PFSK-1 (cell line): ENCODE data around the gene HERC6.

Experiments
- FOXP2 ChIP-seq: optimal IDR thresholded peaks from 2 replicates; pipeline ENCODE3; 2011; ENCODE audit warnings: borderline replicate concordance, control low read depth, inconsistent platforms; ENCODE audit not compliant: insufficient read depth; ENCODE audit errors: extremely low read length, extremely low read depth
- POLR2AphosphoS5 ChIP-seq: IDR thresholded peaks from 2 replicates; pipeline ENCODE4 v1.6.1; 2012; ENCODE audit warnings: low read depth, mild to moderate bottlenecking, control low read depth, low read length, moderate library complexity
- REST ChIP-seq, 2 experiments: IDR thresholded peaks; 2 replicates each; pipeline versions ENCODE4 v1.6.1 to v1.8.0; 2011 to 2012; ENCODE audit warnings: low read depth in 2 of 2, low read length in 2 of 2, control low read depth in 1 of 2, inconsistent platforms in 1 of 2, mild to moderate bottlenecking in 1 of 2, moderate library complexity in 1 of 2; ENCODE audit not compliant: insufficient read depth in 1 of 2
- SIN3A ChIP-seq: IDR thresholded peaks from 2 replicates; pipeline ENCODE4 v1.6.1; 2012; ENCODE audit warnings: mild to moderate bottlenecking, low read length, moderate library complexity, borderline replicate concordance; ENCODE audit not compliant: insufficient read depth
- TAF1 ChIP-seq: IDR thresholded peaks from 2 replicates; pipeline ENCODE4 v1.6.1; 2012; ENCODE audit warnings: low read length, control low read depth, borderline replicate concordance; ENCODE audit not compliant: insufficient read depth

The HERC6 gene

GRCh38 chr4:88360256-88360655 is 18.4 kb upstream of the HERC6 start:
- TF ChIP-seq POLR2AphosphoS5 = no peak
- TF ChIP-seq REST (IDR thresholded peaks at IDR 0.05; ENCODE audit: insufficient read depth in 1 of 2, low read depth in 2 of 2, low read length in 2 of 2) = no peak
- no peak for TF ChIP-seq SIN3A
- no peak for TF ChIP-seq FOXP2
- no peak for TF ChIP-seq TAF1

- TF ChIP-seq SIN3A (no peak), TAF1 (no peak), REST (IDR thresholded peaks at IDR 0.05; ENCODE audit: insufficient read depth in 1 of 2, low read depth in 2 of 2, low read length in 2 of 2) (no peak), FOXP2 (no peak), POLR2AphosphoS5 (no peak)
Measured at GRCh38 chr4:88360791-88361190, 17.9 kb upstream of the HERC6 start.

- TF ChIP-seq FOXP2 (no peak), REST (IDR thresholded peaks at IDR 0.05; ENCODE audit: insufficient read depth in 1 of 2, low read depth in 2 of 2, low read length in 2 of 2) (no peak), SIN3A (no peak), TAF1 (no peak), POLR2AphosphoS5 (no peak)
Measured at GRCh38 chr4:88366460-88366859, 12.2 kb upstream of the HERC6 start.

- TF ChIP-seq SIN3A (no peak), FOXP2 (no peak), REST (IDR thresholded peaks at IDR 0.05; ENCODE audit: insufficient read depth in 1 of 2, low read depth in 2 of 2, low read length in 2 of 2) (no peak), TAF1 (no peak), POLR2AphosphoS5 (no peak)
Measured at GRCh38 chr4:88367826-88368225, 10.8 kb upstream of the HERC6 start.

- TF ChIP-seq TAF1 (no peak), FOXP2 (no peak), SIN3A (no peak), REST (IDR thresholded peaks at IDR 0.05; ENCODE audit: insufficient read depth in 1 of 2, low read depth in 2 of 2, low read length in 2 of 2) (no peak), POLR2AphosphoS5 (no peak)
Measured at GRCh38 chr4:88381123-88381522, 2.5 kb downstream of the HERC6 start.
